ENCODE results near the gene USH1G.

DNA sequence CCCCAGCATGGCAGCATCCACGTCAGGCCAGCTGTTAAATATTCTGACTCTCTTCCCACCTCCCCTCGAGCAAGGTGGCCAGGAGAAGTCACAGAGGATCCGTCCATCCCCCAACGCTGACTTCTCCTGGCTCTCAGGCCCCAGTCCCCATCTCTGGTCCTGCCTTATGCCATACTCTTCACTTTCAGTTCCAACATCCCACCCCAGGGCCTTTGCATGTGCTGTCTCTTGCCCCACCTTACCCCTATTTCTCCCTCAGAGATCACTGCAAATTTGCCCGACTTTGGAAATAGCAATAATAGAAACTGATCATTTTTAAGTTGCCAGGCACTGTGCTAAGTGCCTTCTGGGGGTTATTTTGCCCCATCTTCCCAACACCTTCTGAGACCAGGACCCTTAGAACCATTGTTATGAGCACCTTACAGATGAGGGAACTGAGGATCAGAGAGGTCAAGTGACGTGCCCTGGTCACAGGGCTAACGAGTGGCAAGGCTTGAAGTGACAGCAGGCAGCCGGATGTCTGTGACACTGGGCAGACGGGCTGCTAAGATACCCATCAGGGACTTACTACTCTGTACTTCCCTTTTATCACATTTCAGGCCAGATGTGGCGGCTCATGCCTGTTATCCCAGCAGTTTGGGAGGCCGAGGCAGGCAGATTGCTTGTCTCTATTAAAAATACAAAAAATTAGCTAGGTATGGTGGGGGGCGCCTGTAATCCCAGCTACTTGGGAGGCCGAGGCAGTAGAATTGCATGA lies 31.8 kb upstream of the USH1G start:
- TF ChIP-seq, protein P1, sequence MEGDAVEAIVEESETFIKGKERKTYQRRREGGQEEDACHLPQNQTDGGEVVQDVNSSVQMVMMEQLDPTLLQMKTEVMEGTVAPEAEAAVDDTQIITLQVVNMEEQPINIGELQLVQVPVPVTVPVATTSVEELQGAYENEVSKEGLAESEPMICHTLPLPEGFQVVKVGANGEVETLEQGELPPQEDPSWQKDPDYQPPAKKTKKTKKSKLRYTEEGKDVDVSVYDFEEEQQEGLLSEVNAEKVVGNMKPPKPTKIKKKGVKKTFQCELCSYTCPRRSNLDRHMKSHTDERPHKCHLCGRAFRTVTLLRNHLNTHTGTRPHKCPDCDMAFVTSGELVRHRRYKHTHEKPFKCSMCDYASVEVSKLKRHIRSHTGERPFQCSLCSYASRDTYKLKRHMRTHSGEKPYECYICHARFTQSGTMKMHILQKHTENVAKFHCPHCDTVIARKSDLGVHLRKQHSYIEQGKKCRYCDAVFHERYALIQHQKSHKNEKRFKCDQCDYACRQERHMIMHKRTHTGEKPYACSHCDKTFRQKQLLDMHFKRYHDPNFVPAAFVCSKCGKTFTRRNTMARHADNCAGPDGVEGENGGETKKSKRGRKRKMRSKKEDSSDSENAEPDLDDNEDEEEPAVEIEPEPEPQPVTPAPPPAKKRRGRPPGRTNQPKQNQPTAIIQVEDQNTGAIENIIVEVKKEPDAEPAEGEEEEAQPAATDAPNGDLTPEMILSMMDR (IDR thresholded peaks at IDR 0.05; ENCODE audit: insufficient read depth, low read length, poor library complexity, severe bottlenecking): no peak
- TF ChIP-seq EZH2phosphoT487 (conservative IDR thresholded peaks at IDR 0.05; ENCODE audit: low read length): no peak
